Sigmoid colon (tissue), 7 donors: ENCODE measurements around the gene PSMB5. TPM values are rescaled to one million over a fixed set of nuclear protein-coding genes. Genes with fewer than 3 reads are reported as not detected.

Source experiments
- DNase-seq: peaks from one replicate; pipeline ENCODE4 v3.0.0-alpha.2; 2019
- H3K27ac ChIP-seq, 4 donors: fragments of 200-600 bp; sonication (generic); one replicate each; pipeline ENCODE4 v1.5.1; 2016 to 2019; ENCODE audit warnings: mild to moderate bottlenecking in 1 of 4
- H3K27me3 ChIP-seq, 3 donors: fragments of 200-600 bp; sonication (generic); one replicate each; pipeline ENCODE4 v1.5.1; 2019; ENCODE audit warnings: mild to moderate bottlenecking in 1 of 3
- H3K36me3 ChIP-seq, 4 donors: fragments of 200-600 bp; sonication (generic); one replicate each; pipeline ENCODE4 v1.5.1; 2016 to 2019
- H3K4me1 ChIP-seq, 4 donors: fragments of 200-600 bp; sonication (generic); one replicate each; pipeline ENCODE4 v1.5.1; 2017 to 2019
- H3K4me3 ChIP-seq, 4 donors: fragments of 200-600 bp; sonication (generic); one replicate each; pipeline ENCODE4 v1.5.1; 2017 to 2019; ENCODE audit warnings: mild to moderate bottlenecking in 2 of 4, moderate library complexity in 1 of 4
- H3K9me3 ChIP-seq, 4 donors: fragments of 200-600 bp in 3 of 4; sonication (generic) in 3 of 4; one replicate each; pipeline versions ENCODE4 v1.5.1 to v1.6.1; 2013 to 2019
- EP300 ChIP-seq, 4 donors: sonication (generic); formaldehyde crosslinking; IDR thresholded peaks; one replicate each; pipeline ENCODE4 v1.6.1; 2017; ENCODE audit warnings: antibody characterized with exemption in 4 of 4
- POLR2A ChIP-seq, 2 donors: fragments of 450-650 bp; IDR thresholded peaks; one replicate each; pipeline ENCODE4 v1.6.1; 2016; ENCODE audit warnings: antibody characterized with exemption in 2 of 2, mild to moderate bottlenecking in 2 of 2, moderate library complexity in 2 of 2
- POLR2AphosphoS5 ChIP-seq, 4 donors: sonication (generic); formaldehyde crosslinking; IDR thresholded peaks; one replicate each; pipeline ENCODE4 v1.6.1; 2017; ENCODE audit warnings: antibody characterized with exemption in 4 of 4
- WGBS, 2 donors: extraction: QIAGEN DNeasy Blood & Tissue Kit; methylation state at CpG; one replicate each; pipeline ENCODE4 v1.1.7; 2013; 5-methylcytosine and 5-hydroxymethylcytosine counted together
- intact Hi-C: fragments of 100-400 bp; cut with DNase I; formaldehyde crosslinking; loops from one replicate; pipeline ENCODE4 v1.15.1; 2023
- polyA plus RNA-seq, 3 donors: library from polyadenylated mRNA; stranded (reverse); fragments of 200-250 nt; gene quantifications; one replicate each; pipeline ENCODE4 v1.2.3, GENCODE V29; 2013
- total RNA-seq, 4 donors: library from RNA; depleted of rRNA; stranded (reverse); fragments of >200 nt; gene quantifications; one replicate each; pipeline ENCODE4 v1.1.0, GENCODE V29; 2016
- TF ChIP-seq, protein P1 (sequence below), 4 experiments: fragments of 450-650 bp in 3 of 4; fragments of 200-600 bp in 1 of 4; IDR thresholded peaks; one replicate each; pipeline ENCODE4 v1.5.1; 2016 to 2019; ENCODE audit warnings: antibody characterized with exemption in 4 of 4, mild to moderate bottlenecking in 3 of 4, moderate library complexity in 2 of 4
- donor health status: healthy with polysubstance abuse.
- donor health status: Bipolar disorder and iron deficiency.
- donor health status: healthy.

The PSMB5 gene
- total and polyA plus RNA-seq, 7 donors: 113 to 179 (median 141) TPM

DNA sequence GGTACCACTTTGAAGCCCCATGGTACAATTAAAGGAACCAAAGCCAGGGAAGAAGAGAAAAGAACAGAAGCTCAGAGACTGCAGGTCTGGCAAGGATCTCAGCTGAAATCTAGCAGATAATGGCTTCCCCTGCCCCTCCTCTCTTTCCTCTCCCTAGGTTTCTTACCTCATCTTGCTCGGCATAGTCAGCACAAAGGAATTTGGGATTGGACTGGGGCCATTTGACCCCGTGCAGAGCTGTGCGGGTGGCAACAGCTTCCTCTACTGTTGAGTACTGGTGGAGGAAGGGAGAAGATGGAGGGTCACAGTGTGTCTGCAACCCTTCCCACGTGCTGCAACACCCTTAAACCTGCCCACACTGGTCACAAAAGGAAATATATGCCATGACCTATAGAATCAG lies 27.3 kb upstream of the PSMB5 start:
- Histone ChIP-seq H3K27ac (peak overlapping the region; percentile 16 to 67 (median 57)), H3K4me3 (no peak overlapping the region), H3K9me3 (no peaks in the 10 kb centered on the region), H3K4me1 (peaks cover 0 to 17% (median 11%) of the 10 kb centered on the region in 4 donors), H3K36me3 (peaks cover 44 to 88% (median 67%) of the 10 kb centered on the region in 4 donors), H3K27me3 (no peaks in the 10 kb centered on the region)
- TF ChIP-seq POLR2AphosphoS5 (IDR thresholded peaks at IDR 0.05) (peak in 3 of 4 donors; percentile 32 to 46 (median 39)), EP300 (IDR thresholded peaks at IDR 0.05) (no peak)
- 39 to 57% methylated on average over 4 of the region's 4 CpGs for WGBS, 2 donors
- intact Hi-C loops: no loop called here
- peak; percentile 87 for DNase-seq

DNA sequence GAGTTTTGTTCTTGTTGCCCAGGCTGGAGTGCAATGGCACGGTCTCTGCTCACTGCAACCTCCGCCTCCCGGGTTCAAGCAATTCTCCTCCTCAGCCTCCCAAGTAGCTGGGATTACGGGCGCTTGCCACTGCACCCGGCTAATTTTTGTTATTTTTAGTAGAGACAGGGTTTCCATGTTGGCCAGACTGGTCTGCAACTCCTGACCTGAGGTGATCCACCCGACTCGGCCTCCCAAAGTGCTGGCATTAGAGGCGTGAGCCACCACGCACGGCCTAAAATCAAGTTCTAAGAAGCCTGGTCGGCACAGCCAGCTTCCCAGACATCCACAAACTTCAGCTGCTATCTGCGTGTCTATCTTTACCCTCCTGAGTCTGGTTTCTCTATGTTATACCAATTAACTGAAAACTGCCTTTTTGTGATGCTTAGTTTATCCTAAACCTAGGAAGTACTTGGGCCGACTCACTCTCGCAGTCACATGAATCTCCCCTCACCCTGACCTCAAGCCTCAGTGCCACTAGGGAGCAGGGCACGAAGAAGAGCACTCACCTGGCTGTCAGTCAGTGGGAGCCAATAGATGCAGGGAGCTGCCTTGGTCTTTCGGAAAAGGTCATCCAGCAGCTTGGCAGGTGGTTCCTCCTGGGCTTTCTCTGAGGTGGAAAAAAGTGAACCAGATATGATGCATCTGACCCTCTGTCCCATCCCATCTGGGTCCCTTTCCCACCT lies 26.0 kb upstream of the PSMB5 start:
- H3K9me3 ChIP-seq: no peaks in the 10 kb centered on the region
- H3K36me3 ChIP-seq: peaks cover 41 to 74% (median 61%) of the 10 kb centered on the region in 4 donors
- no peaks in the 10 kb centered on the region for H3K27me3 ChIP-seq
- 95 to 96% methylated on average over 17 of the region's 17 CpGs for WGBS, 2 donors
- no peak for TF ChIP-seq POLR2A (IDR thresholded peaks at IDR 0.05)
- no peak for TF ChIP-seq EP300 (IDR thresholded peaks at IDR 0.05)
- TF ChIP-seq POLR2AphosphoS5 (IDR thresholded peaks at IDR 0.05): no peak
- TF ChIP-seq, protein P1, sequence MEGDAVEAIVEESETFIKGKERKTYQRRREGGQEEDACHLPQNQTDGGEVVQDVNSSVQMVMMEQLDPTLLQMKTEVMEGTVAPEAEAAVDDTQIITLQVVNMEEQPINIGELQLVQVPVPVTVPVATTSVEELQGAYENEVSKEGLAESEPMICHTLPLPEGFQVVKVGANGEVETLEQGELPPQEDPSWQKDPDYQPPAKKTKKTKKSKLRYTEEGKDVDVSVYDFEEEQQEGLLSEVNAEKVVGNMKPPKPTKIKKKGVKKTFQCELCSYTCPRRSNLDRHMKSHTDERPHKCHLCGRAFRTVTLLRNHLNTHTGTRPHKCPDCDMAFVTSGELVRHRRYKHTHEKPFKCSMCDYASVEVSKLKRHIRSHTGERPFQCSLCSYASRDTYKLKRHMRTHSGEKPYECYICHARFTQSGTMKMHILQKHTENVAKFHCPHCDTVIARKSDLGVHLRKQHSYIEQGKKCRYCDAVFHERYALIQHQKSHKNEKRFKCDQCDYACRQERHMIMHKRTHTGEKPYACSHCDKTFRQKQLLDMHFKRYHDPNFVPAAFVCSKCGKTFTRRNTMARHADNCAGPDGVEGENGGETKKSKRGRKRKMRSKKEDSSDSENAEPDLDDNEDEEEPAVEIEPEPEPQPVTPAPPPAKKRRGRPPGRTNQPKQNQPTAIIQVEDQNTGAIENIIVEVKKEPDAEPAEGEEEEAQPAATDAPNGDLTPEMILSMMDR (IDR thresholded peaks at IDR 0.05): no peak
- H3K4me3 ChIP-seq: no peak overlapping the region
- peaks cover 0 to 30% (median 24%) of the 10 kb centered on the region in 4 donors for H3K4me1 ChIP-seq
- H3K27ac ChIP-seq: peak overlapping the region in 1 of 4 donors; percentile 67
- no peak for DNase-seq
- intact Hi-C loops: no loop called here

DNA sequence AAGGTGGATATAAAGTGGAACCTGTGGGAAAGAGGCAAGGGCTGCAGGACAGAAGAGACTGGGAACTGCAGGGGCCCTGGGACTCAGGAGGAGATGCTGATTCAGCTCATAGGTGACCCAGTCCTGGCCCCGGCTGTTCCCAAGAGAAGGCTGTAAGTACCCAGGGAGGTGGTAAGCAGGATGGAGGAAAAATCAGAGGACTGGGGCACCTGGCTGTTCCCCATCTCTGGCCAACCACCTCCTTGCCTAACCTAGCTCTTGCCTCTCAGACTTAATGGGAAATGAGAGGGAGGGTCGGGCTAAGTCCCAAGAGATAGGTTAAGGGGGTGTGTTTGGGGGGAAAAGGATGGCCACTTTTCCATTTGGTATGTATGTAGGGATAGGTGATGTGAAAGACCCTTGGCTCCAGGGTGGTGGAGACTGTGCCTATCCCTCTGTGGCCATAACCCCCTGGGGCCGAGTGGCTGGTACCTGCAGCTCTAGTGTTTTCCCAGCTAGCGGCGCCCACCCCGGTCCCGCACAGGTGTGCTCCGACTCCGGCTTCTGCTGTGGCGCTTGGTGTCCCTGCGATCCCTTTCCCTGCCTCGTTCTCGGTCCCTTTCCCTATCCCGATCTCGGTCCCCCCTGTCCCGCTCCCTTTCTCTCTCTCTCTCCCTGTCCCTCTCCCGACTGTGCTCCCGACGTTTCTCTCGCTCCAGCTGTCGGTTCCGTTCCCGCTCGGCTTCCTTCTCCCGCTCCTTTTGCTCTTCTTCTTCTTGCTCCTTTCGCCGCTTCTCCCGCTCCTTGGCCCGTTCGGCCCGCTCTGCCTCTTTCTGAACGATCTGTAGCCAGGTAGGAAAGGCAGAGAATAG lies 24.2 kb upstream of the PSMB5 start:
- peak in 1 of 4 donors; percentile 11 for TF ChIP-seq POLR2AphosphoS5 (IDR thresholded peaks at IDR 0.05)
- TF ChIP-seq, protein P1 (IDR thresholded peaks at IDR 0.05): no peak
- Histone ChIP-seq H3K36me3 (peaks cover 37 to 56% (median 49%) of the 10 kb centered on the region in 4 donors), H3K27me3 (no peaks in the 10 kb centered on the region), H3K4me1 (peaks cover 0 to 35% (median 29%) of the 10 kb centered on the region in 4 donors), H3K4me3 (no peak overlapping the region), H3K27ac (peak overlapping the region in 3 of 4 donors; percentile 83 to 91 (median 86)), H3K9me3 (no peaks in the 10 kb centered on the region)
- intact Hi-C loops: loop anchor here (1.0 to 5.0 kb wide), 2 partner anchors 52 to 73 kb away; no protein-coding TSS in a partner anchor
- WGBS, 2 donors: 89 to 93% methylated on average over 32 of the region's 32 CpGs
- DNase-seq: no peak

DNA sequence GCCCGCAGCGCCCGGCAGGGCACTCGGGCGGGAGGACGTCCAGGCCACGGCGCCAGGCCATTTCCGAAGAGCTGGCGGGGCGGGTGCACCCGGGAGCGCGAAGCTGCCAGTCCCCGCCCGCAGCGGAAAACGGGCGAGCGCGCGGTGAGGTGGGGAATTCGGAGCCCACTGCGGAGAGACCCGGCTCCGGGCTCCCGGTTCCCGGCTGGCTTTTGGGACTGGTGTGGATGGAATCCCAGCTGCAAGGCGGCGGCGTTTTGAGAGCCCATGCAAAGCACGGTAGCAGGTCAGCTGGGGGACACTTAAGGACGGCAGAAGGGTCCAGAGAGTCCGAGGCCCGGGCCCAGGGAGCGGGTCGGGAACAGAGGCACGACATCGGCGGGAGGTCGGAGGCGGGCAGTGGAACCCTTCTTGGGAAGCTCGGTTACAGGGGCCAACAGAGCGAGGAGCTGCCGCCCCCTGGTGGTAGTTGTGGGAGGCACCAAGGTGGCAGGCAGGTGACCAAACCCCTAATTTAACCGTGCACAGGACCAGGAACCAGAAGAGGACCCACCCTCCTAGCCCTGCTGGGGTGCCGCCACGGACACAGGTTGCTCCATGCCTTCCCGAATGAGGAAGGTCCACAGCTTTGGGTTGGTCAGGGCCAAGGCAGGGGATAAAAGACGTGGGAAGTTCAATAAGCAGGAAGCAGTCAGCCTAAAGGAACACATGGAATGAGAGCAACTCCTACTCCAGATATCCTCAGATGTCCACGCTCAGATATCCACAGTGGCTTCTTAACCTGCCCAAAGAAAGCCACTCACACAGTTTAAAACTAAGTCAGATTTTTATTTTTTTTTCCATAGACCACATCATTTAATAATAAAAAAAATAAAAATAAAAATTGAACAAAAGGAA lies 23.3 kb upstream of the PSMB5 start:
- TF ChIP-seq, protein P1 (IDR thresholded peaks at IDR 0.05): peak; percentile 89 to 96 (median 94)
- TF ChIP-seq POLR2AphosphoS5 (IDR thresholded peaks at IDR 0.05) (peak in 3 of 4 donors; percentile 15 to 65 (median 59)), EP300 (IDR thresholded peaks at IDR 0.05) (no peak)
- WGBS, 2 donors: 1 to 2% methylated on average over 51 of the region's 51 CpGs
- Histone ChIP-seq H3K9me3 (no peaks in the 10 kb centered on the region), H3K4me3 (peak overlapping the region; percentile 48 to 77 (median 68)), H3K4me1 (peaks cover 0 to 35% (median 29%) of the 10 kb centered on the region in 4 donors), H3K36me3 (peaks cover 30 to 48% (median 41%) of the 10 kb centered on the region in 4 donors), H3K27ac (peak overlapping the region; percentile 80 to 91 (median 84)), H3K27me3 (no peaks in the 10 kb centered on the region)
- intact Hi-C loops: loop anchor here (1.0 to 5.0 kb wide), 2 partner anchors 51 to 72 kb away; no protein-coding TSS in a partner anchor
- peak; percentile 94 for DNase-seq
